H1 (cell line): ENCODE measurements around the gene SMARCD2. TPM values are rescaled to one million over a fixed set of nuclear protein-coding genes. Genes with fewer than 3 reads are reported as not detected.

Source experiments
- RAD21 ChIP-seq, 2 experiments: IDR thresholded peaks in 1 of 2; conservative IDR thresholded peaks in 1 of 2; 2 replicates each; pipeline ENCODE4 v1.6.1; 2011; ENCODE audit warnings: low read depth in 2 of 2, low read length in 2 of 2, improper control_type of control experiment in 1 of 2, inconsistent platforms in 1 of 2, mild to moderate bottlenecking in 1 of 2, moderate library complexity in 1 of 2
- SAP30 ChIP-seq: fragments of 300-600 bp; sonication (generic); IDR thresholded peaks from 2 replicates; pipeline ENCODE4 v1.7.1; 2012; ENCODE audit warnings: low read length, moderate library complexity, mild to moderate bottlenecking, inconsistent platforms; ENCODE audit not compliant: insufficient read depth, insufficient replicate concordance
- SP1 ChIP-seq: IDR thresholded peaks from 2 replicates; pipeline ENCODE4 v1.6.1; 2011; ENCODE audit warnings: low read depth, low read length
- polyA plus RNA-seq, 7 experiments: library from polyadenylated mRNA; depleted of rRNA in 3 of 7; stranded (reverse) in 5 of 7; unstranded in 2 of 7; fragments of >200 nt in 5 of 7; fragments of 200-250 nt in 2 of 7; gene quantifications; 1 replicate in 5 of 7; 2 replicates in 1 of 7; 4 replicates in 1 of 7; pipeline versions ENCODE4 v1.2.1 to v1.2.3, GENCODE V29; 2011 to 2013; ENCODE audit warnings: missing spikeins in 2 of 7, mixed read lengths in 2 of 7
- total RNA-seq: library from RNA; stranded (reverse); fragmentation: NEBNext Ultra II Directional; extraction: Animal tissue kit (Norgen Biotek cat#: 25700); gene quantifications from 2 replicates; pipeline ENCODE4 v1.2.1, GENCODE V29; 2021

The SMARCD2 gene
- total and polyA plus RNA-seq, 2 of the 8 experiments (the other 6 are each of a cell fraction or from before 2014, with no cell fraction given): 90.0 to 92.2 TPM

DNA sequence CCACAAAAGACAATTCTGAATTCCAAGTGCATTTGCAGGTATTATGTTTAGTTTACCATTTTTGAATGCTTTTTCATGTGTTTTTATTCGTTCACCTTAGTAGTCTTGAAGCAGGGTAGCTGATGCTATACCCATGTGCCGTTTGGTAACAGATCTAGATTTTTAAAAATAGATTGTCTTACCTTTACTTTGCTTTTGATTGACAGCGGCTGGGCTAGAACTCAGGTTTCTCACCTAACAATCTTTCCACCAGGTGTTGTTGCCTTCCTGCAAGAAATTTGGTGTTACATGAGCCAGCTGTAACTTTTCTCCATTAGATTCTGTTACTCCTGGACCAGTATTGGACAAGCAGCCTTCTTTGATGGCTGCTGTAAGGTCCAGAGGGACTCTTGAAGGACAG is 13.5 kb downstream of the SMARCD2 start (continued):
- TF ChIP-seq RAD21 (IDR thresholded peaks at IDR 0.05 in 1 of 2, conservative IDR thresholded peaks at IDR 0.05 in 1 of 2; ENCODE audit: low read depth in 2 of 2, low read length in 2 of 2) (no peak), SP1 (no peak), SAP30 (no peak)
